HG02870 (cell line): ENCODE results near the gene HYAL2.

Experiments used
- ATAC-seq: cut with Tn5 transposase; IDR thresholded peaks from one replicate; pipeline ENCODE4 v1.9.1; 2021; ENCODE audit warnings: mild to moderate bottlenecking, moderate library complexity; ENCODE audit not compliant: unreplicated experiment

The HYAL2 gene

DNA sequence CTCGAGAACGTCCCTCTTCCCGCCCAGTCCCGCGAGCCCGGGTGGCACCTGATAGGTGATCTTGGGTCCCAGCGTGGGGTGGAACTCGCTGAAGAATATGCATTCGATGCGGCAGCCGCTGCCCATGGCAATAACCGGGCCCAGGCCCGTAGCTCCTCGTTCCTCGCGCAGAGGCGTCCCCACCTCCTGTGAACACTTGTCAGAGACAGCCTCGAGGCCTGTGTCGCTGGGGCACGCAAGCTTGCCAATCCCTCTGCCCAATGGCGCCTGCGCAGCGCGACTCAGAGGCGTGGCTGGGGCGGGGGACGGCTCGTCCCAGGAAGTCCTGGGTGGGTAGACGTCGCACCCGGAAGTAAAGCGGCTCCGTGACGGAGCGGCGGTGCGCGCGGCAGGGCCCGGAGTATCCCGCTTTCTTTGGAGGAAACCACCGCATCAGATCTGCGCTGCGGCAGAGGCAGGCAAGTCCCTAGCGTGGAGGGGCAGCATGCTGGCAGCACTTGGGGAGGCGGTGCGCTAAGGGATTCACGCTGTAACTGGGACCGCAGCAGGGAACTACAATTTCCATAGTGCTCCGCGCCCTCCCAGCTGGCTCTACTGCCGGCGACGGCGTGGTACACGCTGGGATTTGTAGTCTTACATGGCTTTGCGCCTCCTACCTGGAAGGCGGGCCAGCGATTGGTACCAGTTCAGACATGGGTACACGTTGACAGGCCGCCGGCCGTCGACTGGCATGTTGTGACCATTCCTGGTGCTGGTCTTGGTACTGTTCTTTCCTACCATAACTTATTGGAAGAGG is 28.2 kb upstream of the HYAL2 start, which contains the start of the genes CYB561D2 and NPRL2:
Gene CYB561D2 (plus strand): TSS at position 336 of the 796 bp plus-strand sequence. CDS start 572 bp downstream, outside the sequence.
Gene NPRL2 (minus strand): TSS at position 249 of the 796 bp plus-strand sequence. CDS start 123 bp downstream, at position 126.
- peak; percentile 81 for ATAC-seq

DNA sequence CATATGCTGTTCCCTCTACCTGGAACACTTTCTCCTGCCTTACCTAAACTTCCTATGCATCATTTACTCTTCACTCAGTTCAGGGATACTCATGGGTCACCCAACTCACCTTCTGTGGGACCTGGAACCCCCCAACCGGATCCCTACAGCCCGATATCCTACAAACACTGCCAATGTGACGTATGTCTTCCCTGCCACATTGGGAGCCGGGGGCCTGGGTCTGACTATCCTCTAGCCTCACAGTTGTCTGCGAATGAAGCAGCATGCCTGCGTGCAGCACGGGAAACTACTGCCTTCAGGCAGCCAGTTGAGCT is 27.6 kb upstream of the HYAL2 start:
- no peak for ATAC-seq

DNA sequence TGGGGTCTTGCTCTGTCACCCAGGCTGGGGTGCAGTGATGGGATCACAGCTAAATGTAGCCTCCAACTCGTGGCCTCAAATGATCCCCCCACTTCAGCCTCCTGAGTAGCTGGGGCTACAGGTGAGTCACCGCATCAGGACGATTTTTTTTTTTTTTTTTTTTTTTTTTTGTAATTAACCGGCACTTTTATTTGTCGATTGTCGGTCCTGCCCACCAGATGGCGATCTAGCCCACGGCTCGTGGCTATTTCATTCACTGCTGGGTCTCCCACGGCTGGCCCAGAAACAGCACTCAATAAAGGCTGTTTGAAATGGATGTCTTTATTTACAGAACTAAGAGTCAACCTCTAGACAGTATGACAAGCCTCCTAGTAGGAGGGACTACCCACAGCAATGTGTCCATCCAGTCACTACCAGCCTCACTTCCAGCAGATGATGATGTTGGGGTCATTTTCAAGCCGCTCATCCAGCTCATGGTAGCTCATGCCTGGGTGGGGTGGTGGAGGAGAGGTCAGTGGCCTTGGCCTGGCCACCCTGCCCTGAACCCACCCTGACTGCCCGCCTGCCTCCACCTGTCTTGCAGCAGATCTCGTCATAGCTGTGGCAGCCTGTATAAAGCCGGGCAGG is 24.8 kb upstream of the HYAL2 start:
- no peak for ATAC-seq

DNA sequence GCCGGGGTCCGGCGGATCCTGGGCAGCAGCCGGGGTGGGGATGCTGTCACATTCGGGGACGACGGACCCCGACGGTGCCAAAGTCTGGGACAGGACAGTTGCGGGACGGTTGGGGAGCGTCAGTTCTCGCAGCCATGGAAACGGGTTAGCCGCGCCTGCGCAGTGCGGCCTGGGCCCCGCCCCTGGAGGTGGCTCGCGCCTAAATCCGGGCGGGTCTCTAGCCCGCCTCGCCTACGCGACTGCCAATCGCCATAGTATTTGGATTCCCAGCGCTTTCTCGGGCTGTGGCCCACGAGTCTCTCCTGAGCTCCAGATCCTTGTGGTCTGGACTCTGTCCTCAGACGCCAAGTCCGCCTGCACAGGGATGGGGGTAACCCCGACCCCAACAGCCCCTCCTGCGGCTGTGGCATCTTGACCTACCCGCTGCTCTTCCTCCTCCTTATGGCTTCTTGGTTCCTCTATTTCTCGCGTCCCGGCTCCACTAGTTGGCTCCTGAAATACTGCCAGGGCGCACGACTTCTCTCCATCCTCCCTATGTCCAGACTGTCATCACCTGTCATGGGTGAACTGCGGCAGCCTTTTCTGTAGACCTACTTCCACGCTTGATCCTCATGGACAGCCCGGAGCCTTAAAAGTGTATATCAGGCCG is 23.2 kb upstream of the HYAL2 start, which contains the start of gene ZMYND10:
Gene ZMYND10 (minus strand): TSS at position 147 of the 649 bp plus-strand sequence. CDS start 153 bp downstream, outside the sequence.
- no peak for ATAC-seq

DNA sequence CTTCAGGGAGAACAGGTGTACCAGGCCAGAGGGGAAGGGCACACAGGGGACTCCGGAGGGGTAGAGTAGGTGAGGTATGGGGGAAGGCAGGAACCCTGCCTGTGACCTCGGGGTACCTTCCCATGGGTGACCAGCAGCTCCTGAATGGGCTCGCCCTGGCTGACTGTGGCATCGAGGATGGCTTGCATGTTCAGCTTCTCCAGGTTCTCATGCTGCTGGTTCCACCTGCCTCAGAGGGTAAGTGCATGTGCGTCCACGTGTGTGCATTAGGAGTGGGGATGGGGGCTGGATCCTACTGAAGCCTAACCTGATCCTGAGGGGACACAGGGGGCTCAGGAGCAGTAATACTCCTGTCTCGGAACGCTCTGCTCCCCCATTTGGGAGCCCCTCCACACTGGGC is 22.5 kb upstream of the HYAL2 start:
- no peak for ATAC-seq

DNA sequence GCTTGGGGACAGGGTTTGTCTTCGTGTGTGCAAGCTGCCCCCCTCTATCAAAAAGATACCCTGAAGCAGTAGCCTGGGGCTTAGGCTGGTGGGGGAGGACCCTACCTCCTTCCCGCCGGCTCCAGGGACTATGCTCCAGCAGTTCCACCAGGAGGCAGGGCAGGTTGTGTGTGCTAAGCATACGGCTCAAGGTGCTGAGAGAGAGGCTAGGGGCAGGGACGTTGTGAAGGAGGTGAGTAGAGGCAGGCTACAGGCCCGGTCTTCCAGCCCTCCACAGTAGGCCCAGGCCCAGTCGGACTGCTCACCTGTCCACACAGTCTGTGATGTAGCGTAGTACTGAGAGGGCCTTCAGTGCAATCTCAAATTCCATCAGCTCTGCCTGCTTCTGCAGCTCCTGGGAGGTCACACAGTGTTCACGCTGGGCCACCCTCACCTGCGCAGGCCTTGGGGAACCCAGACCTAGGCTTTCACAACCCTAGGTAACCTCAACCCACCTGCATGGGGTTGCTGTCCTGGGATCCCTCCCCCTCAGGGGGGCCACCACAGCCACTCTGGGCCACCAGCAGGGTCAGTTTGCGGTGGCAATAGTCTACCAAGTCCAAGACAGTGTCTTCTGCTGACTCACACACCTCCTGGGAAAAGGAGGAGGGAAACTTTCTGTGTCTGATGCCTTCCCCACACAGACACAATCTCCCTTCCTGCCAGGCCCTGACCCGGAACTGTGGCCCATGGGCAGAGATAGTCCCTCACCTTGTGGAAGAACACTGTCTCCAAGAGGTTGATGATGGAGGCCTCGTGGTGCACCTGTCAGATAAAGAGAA is 20.5 kb upstream of the HYAL2 start:
- ATAC-seq = no peak

DNA sequence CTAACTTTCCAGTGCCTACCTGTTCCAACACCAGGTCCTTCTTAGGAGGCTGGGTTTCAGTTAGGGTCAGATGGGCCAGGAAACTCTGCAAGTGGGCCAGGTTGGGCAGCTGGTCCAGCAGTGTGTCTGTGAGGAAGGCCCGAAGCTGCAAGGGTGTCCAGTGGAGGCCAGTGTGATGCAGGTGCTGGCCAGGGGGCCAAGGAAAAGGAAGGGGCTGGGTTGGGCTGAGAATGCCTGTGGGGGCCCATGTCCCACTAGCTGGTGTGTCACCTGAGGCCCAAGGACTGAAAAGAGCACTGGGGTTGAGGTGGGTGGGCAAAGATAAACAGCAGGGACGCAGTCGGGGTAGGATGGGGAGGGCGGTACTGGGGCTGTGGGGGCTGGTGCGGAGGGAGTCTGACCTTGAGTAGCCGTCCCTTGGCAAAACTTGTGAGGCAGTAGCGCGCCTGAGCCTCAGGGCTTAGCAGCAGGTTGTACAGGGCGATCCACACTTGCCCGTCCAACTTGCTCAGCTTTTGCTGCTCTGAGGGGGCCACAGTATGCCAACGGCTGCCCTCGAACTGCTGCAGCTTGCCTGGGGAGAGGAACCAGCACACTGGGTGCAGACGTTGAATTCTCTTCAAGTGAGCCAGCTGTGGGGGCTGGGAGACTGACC is 19.6 kb upstream of the HYAL2 start:
- no peak for ATAC-seq

DNA sequence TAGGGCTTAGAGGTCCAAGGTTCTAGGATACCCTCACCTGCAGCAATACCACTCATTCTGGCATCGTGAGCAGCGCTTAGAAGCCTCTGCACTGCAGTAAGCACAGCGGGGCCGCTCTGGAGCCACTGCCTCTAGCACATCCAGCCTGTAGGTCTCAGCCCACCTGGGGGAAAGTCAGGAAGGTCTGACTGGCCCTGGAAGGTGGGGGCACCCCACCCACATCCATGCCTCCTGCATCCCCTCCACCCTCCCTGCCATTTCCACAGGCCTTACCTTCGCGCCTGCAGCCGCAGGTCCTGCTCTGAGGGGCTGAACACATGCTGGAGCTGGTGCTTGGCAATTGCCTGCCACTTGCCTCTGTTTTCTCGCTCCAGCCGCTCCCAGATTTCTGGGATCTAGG is 19.0 kb upstream of the HYAL2 start:
- ATAC-seq = no peak

DNA sequence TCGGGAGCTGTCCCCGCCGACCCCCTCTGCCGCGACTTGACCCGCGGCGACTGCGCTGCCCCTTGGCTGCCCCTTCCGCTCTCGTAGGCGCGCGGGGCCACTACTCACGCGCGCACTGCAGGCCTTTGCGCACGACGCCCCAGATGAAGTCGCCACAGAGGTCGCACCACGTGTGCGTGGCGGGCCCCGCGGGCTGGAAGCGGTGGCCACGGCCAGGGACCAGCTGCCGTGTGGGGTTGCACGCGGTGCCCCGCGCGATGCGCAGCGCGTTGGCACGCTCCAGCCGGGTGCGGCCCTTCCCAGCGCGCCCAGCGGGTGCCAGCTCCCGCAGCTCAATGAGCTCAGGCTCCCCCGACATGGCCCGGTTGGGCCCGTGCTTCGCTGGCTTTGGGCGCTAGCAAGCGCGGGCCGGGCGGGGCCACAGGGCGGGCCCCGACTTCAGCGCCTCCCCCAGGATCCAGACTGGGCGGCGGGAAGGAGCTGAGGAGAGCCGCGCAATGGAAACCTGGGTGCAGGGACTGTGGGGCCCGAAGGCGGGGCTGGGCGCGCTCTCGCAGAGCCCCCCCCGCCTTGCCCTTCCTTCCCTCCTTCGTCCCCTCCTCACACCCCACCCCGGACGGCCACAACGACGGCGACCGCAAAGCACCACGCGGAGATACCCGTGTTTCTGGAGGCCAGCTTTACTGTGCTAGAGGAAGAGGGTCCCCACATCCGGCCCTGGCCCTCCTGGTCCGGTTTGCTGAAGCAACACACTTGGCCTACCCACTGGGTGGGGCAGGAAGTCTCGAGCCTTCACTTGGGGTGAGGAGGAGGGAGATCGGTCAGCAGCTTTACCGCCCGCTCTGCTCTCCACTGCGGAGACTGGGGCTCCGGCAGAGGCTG is 18.1 kb upstream of the HYAL2 start, which contains the start of gene RASSF1:
Gene RASSF1 (minus strand): TSS at position 389 of the 882 bp plus-strand sequence. CDS start 31 bp downstream, at position 358.
- ATAC-seq = no peak

DNA sequence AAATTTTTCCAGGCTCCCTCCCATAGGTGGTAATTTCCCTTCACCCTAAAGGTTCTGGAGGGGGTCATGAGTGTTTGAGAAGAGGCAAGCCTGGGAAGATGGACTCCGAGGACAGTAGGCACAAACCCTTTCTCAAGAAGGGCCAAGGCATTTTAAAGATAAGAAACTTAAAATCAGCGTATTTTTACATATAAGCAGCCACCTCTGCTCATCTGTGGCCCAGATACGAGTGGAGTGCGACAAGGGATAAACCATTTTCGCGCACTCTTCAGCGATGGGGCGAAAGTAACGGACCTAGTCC is 17.6 kb upstream of the HYAL2 start:
- ATAC-seq = no peak

DNA sequence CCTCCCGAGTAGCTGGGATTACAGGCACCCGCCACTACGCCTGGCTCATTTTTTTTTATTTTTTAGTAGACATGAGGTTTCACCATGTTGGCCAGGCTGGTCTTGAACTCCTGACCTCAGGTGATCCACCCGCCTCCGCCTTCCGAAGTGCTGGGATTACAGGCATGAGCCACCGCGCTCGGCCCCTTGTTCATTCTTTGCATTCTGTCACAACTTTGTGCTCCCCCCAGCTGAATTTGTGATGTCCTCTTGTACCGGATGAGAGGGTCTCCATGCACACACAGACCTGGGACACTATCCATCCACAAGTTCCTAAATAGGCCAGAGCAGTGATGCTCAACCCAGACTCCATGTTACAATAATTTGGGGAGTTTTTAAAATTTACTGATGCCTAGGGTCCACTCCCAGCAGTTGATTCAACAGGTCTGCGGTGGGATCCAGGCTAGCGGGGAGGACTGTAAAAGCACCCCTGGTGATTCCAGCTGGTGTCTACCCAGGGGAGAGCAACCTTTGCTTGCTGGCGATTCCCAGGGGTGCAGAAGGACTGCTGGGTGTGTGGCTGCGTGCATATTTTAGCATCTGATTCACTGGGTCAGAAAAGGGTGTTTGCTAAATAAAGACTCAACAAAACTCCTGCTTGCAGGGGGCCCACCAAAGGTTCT is 17.1 kb upstream of the HYAL2 start:
- ATAC-seq = no peak

DNA sequence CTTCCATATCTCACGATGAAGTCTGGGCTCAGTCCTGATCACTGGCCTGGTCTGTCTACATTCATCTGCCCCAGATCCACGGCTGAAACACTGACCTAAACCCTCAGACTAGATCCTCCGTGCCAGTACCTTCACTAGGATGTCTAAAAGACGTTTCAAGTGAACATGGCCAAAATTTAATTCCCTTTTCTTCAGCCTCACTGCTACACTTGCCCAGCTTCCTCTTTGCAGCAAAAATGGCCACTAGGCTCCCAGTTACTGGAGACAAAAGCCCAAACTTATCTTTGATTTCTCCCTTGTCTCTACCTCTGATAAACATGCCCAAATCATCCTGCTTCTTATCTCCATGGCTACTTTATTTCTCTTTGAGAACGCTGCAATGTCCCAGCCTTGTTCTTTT is 16.4 kb upstream of the HYAL2 start:
- no peak for ATAC-seq

DNA sequence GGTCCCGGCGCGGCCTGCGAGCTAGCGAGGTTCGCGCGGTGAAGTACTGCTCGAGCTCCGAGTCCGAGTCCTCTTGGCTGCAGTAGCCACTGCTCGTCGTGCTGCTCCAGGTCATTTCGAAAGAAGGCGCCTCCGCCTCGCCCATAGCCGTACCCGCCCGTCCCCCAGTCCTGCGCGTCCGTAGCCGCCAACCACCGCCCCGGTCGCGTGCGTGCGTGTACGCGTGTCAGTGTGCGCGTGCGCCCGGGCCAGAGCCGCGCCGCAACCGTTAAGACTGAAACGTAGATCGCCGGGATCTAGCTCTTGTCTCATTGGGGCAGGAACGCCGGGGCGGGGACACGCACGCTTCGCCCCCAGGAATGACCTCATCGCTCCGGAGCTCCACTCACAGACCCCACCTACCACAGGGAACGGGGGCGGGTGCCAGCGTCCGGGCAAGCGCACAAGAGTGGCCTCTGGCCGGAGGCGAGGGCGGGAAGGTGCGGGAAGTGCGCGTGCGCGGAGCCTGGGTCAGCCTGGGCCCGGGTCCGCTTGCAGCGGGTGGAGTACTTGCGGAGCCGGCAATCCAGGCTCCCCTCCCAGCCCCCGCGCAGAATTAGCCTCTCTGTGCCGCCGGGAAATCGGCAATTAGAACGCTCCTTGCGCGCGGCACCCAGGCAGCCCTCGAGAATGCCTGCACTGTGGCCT is 14.8 kb upstream of the HYAL2 start:
- ATAC-seq = peak; percentile 72

DNA sequence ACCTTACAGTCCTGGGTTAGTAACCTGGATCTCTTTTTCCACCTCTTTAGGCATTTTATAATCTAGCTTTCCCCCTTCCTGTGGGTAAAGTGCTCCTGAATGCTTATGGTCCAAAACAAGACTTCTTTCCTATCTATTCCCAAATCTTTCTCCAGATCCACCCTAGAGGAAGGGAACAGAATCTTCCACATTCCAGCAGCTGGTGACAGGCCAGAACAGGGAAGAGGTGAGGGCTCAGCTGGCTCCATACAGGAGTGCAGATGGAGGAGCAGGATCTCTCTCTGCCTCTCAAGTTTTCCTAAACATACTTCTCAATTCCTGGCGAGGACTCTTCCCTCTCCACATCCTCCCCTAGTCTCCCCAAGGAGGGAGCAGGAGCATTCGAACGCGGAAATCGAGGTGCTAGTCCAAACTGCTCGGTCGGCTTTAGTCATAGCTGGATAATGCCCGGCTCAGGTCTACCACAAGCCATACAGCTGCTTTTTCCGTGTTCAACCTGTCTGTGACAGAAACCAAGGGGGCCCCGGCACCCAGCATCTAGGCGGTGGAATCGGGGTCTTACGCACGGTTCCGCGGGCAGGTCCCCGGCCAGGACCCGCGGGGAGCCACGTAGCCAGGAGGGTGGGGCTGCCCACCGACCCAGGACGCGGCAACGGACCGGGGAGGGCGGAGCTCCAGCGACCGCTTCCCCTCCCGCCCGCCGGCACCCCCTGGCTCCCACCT is 14.1 kb upstream of the HYAL2 start:
- ATAC-seq = peak; percentile 20

DNA sequence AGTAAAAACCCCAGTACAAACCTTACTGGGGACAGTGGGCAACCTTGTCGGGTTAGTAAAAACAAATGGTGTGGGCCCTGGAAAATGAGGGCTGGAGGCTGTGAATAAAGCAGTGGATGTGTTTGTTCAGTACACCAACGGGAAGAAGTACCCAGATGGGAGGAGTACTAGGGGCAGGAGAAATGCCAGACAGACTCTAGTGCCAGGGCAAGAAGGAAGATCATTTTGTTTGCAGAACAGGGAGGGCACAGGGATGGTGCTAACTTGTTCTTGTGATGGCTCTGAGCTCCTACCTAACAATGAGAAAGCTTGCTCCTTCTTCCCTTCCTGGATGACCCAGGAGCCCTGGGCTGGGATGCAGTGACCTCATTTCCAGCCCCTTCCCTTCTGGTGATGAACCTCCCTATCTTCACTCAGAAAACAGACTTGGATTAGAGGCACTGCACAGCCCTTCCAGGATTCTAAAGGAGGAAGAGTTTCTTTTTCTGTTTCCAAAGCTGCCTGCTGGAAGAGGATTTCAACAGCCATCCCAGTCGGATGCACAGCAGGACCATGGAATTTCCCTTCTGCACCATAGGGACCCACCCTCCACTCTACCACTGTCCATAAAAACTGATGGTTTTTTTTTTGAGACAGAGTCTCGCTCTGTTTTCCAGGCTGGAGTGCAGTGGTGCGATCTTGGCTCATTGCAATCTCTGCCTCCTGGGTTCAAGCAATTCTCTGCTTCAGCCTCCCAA is 12.0 kb upstream of the HYAL2 start:
- ATAC-seq = no peak

DNA sequence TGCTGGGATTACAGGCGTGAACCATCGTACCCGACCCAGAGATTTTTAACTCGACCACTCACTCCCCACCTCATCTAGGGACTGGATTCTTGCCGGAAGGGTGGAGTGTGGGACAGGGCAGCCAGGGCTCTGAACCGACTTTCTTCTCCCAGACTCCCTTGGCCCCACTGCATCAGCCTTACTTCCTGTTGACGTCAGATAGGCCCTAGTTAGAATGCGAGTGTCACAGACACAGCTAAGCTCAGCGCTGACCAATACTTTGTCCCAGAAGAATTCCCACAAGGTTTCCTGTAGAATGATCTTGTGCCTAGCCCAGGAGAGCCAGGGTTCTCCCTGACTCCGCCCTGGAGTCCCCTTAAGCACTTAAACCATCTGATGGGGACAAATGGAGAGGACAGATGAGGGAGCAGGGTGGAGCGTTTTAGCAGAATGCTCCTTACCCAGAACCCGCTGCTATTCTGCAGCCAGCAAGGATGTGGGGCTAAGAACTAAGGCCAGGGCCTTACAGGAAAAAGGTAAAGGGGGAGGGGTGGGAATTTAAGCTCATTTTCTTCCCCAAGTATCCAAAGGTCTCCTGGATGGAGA is 11.3 kb upstream of the HYAL2 start:
- no peak for ATAC-seq
